NCI-H69 (cell line): ENCODE measurements around the gene CRYM.
"Not testable (repeated sequence)": the region's sequence is repeated elsewhere in the genome, so short reads cannot be mapped to it uniquely, and the experiment has no call there.

ENCODE experiments used
- DNase-seq: peaks from one replicate; lab custom pipeline; 2025; lab: John Stamatoyannopoulos, UW

The CRYM gene

DNA sequence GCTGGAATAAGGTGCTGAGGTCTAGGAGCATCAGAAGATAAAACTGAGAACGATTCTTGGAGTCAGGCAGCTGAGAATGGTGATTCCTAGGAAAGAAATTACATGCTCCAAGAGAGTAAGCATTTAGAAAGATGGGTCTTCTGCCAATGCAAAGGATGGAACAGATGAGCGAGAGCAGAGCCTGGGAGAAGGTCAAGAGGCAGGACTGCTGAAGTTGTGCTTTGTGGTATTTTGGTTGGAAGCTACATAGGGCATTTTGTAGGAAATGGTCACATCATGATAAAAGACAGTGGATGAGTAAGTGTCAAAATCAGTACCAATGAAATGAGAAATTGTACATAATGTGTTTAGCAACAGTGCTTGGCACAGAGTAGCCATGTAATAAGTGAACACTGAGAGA lies 1.4 kb upstream of the CRYM start:
- DNase-seq = no peak

DNA sequence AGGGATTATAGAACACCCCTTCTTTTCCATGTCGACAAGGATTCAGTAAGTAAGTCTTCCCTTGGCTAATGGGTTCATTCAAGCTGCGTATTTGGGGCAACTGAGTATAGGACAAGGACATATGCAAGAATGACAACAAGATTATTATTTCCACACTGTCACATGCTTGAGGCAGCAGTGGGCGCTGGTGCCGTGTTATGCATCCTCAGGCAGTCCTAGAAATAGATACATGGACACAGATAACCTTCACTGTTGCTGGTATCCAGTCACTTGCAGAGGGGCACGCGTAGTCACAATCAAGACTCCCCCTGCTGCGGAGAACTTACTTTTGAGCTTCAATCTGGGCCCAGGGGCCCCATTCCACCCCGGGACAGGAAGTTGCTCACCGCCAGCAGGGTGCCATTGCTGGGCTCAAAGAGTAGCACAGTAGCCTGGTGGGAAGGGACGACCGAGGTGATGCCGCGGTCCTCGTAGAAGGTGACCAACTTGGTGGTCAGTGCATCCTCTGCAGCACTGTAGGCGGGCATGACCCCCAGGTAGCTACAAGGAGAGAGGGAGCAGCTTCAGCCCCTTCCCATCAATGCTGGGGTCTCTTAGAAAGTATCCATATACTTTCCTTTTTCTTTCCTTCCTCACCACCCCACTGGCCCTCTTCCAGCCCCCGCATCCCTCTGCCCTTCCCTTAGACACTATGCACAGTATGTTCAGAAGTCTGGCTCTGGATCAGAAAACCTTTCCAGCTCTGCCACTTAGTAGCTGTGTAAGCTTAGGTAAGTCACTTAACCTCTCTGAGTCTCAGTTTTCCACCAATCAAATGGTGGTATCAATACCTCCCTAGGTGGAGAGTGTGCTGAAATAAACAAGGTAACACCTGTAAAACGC lies 804 bp downstream of the CRYM start:
- DNase-seq = no peak

GRCh38 chr16:21276090-21276489 lies 2.0 kb downstream of the CRYM start:
- DNase-seq = no peak

DNA sequence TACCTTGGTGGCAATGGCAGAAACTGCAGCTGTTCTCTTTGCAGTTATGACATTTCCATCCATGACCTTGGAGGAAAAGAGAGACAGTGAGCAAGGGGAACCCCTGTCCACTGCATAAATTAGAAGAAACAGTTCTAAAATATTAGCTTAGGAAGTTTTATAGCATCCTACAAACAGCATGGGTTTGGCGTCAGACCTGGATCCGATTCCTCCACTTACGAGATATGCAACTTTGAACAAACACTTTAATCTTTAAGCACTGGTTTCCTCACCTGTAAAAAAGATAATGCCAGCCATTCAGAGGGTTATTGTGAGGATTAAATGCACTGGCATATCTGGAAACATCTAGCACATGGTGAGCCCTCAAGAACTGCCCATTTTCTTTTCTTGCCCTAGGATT lies 2.6 kb downstream of the CRYM start:
- DNase-seq = no peak

GRCh38 chr16:21274172-21274726 lies 3.8 kb downstream of the CRYM start:
- no peak for DNase-seq

GRCh38 chr16:21272763-21273162 lies 5.3 kb downstream of the CRYM start:
- DNase-seq = not testable (repeated sequence)

DNA sequence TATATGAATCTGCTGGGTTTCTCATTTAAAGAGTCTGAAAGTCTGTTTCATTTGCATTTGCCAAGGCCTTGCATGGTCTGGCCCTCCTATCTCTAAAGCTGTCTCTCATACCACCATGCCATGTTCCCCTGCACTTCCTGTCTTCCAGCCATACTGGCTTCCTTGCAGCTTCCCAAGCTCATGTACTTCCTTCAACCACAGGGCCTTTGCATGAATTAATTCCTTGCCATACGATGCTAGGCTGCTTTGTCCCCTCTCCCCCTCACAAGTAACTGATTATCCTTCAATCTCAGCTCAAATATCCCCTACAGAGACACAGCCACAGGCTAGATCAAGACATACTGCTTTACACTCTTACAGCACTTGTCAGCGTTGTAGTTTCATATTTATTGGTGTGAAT lies 5.8 kb downstream of the CRYM start:
- no peak for DNase-seq

DNA sequence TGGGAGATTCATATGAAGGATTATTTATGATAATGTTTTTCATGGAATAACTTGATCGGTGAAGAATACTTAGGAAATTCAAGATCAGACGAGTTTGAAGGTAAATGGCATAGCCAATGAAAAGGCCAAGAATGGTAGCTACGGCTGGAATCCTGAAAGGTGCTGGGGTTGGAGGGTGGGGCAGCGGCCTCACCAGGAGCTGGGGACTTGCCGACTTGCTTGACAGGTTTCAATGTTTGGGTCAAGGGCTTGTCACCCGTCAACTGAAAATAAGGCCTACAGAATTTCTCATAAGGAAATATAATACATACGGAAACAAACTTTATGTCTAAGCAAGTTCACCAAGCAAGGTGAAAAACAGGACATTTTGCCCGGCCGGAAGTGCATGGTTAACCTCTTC lies 9.9 kb downstream of the CRYM start:
- DNase-seq = no peak

GRCh38 chr16:21267298-21267697 lies 10.8 kb downstream of the CRYM start:
- no peak for DNase-seq

- DNase-seq = no peak
Measured at GRCh38 chr16:21265104-21265837, 12.8 kb downstream of the CRYM start.

DNA sequence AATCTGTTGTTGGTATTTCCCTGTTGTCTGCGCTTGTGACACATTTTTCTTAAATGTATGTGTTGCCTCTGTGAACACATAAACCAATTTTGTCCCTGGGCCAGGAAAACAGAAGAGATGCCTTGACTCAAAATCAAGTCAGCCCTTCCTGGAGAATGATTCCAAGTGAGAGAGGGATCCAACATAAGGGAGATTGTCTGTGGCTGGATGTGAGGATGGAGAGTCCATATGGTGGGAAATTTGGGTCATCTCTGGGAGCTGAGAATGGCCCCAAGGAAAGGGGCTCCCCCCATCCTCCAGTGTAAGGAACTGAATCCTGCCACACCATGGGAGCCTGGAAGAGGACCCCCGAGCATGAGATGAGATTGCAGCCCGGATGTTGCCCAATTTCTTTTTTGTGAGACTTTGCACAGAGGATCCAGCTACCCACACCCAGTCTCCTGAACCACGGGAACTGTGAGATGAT lies 13.5 kb downstream of the CRYM start:
- DNase-seq = no peak

DNA sequence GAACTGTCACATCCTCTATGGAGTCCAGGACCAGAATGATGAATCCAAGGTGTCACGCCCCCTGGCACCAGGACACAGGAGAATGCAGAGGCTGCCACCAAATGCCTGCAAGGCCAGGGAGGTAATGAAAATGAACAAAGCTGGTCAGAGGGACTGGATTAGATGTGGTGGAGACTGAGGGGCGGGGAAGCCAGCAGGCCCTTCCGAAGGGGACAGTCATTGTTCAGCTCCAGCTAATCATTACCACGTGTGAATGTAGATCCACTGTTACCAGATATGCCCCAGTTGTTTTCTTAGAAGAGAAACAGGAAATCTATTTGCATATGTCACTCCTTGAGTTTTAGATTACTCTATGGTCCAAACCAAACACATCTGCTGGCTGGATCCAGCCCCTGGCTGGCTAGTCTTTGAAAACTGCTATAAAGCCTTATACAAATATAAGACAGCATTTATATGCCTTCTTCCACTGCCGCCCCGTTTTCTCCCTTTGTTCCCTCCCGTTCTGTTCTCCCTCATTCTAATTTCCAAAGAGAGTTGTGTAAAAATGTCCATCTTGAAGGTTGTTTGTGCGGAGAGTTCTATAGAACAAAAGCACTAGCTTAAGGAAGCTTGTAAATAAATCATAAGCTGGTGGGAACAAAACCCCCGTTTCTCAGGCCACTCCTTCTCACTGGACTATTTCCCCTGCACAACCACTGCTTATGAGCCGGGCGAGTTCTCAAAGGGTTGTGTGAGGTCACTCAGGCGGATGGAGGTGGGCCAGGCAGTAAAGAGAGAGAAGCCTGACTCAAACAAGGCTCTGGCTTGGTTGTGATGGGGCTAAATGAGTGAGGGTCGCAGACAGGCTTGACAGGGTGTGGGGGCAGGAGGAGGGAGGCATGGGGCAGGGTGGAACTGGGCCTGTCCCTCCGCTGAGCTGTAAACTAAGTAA lies 14.2 kb downstream of the CRYM start:
- peak; percentile 11 for DNase-seq

- DNase-seq = no peak
Measured at GRCh38 chr16:21262779-21263639, 15.1 kb downstream of the CRYM start.

DNA sequence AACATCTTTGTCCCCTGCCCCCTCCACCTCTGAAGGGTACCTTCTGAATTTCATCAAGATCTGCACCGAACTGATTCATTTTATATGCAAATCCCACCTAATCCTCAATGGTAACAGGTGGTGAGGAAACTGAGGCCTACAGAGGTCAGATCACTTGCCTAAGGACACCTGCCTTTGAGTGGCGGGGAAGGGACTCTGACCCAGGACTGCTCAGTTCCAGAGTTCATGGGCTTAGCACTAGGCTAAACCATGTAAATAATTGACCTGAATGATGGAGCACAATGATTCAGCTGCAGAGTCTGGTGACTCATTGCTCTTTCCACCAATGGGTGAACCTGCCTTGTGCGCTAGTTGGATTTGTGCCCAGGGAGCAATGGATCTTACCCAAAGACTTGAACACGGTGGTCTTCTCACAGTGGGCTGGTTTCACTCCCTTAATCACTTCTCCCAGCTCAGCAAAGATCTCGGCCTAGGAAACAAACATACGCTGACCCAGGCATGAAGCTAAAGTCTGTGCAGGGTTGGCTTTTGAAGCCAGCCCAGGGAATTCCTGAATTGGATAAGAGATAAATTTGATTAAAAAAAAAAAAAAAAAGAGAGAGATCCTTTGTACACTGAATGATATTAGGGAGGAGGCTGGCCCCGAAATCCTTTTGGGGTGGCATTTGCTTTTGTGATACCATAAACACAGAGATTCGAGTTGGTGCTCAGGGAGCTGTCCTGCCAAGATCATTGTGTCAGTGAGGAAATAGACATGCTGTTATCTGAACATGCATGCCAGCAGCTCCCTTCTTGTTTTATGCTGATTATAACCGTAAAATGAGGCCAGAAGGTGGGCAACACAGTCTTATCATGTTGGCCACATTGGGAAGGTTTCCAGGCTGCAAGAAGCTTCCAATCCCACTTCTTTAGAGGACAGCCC lies 17.0 kb downstream of the CRYM start:
- no peak for DNase-seq

DNA sequence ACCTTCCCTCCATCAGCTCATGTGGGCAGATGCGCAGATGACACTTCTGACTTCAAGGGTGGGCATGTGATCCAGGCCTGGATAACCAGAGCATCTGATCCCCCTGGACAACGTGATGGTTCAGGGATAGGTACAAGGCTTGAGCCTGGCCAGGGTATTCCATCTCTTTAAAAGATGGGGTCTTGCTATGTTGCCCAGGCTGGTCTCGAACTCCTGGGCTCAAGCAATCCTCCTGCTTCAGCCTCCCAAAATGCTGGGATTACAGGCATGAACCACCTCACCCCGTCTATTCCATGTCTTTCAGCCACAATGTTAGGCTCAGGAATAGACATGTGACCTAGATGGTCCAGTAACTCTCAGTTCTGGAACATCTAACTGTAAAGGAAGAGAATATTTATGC lies 20.8 kb downstream of the CRYM start:
- no peak for DNase-seq

GRCh38 chr16:21256636-21257035 lies 21.5 kb downstream of the CRYM start:
- DNase-seq = no peak

DNA sequence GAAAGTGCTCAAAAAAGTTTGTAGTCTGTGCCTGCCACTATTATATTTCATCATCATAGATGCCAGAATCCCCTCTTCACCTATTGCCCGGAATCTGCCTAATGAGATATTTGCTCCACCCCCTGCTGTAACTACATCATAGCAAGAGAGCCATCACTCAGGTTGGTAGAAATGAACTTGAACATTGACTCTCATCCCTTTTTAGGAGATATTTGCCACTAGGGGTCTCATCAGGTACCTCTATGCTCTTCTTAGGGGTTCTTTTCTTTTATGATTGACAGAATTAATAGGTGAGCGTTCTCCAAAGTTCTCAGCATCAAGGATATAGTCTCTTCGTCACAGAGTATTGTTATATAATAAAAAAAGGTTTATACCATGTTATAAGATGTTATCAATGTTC lies 24.6 kb downstream of the CRYM start:
- no peak for DNase-seq

- no peak for DNase-seq
Measured at GRCh38 chr16:21250072-21250923, 27.8 kb downstream of the CRYM start.

- not testable (repeated sequence) for DNase-seq
Measured at GRCh38 chr16:21248179-21248578, 29.9 kb downstream of the CRYM start.
